Activated naive CD8-positive, alpha-beta T cell treated with anti-CD3 and anti-CD28 coated beads for 36 hours (primary cell): ENCODE measurements around the gene RASAL2. TPM values are rescaled to one million over a fixed set of nuclear protein-coding genes. Genes with fewer than 3 reads are reported as not detected.

Experiments
- DNase-seq: peaks from one replicate; pipeline ENCODE4 v3.0.0; 2021
- H3K27ac Mint-ChIP-seq: one replicate; pipeline ENCODE4 v1.8.0; 2022; ENCODE audit warnings: mild to moderate bottlenecking, moderate library complexity, mixed read lengths
- H3K27me3 Mint-ChIP-seq: one replicate; pipeline ENCODE4 v1.8.0; 2022; ENCODE audit warnings: mild to moderate bottlenecking, mixed read lengths
- H3K36me3 Mint-ChIP-seq: one replicate; pipeline ENCODE4 v1.8.0; 2021; ENCODE audit warnings: mild to moderate bottlenecking, mixed read lengths
- H3K4me1 Mint-ChIP-seq: one replicate; pipeline ENCODE4 v1.8.0; 2021; ENCODE audit warnings: mixed read lengths
- H3K4me3 Mint-ChIP-seq: one replicate; pipeline ENCODE4 v1.8.0; 2022; ENCODE audit warnings: mild to moderate bottlenecking, moderate library complexity, mixed read lengths
- H3K9me3 Mint-ChIP-seq: one replicate; pipeline ENCODE4 v1.8.0; 2022; ENCODE audit warnings: mixed read lengths
- total RNA-seq, 2 experiments: library from RNA; stranded (reverse); gene quantifications; one replicate each; pipeline ENCODE4 v1.2.3, GENCODE V29; 2021

RASAL2 gene
- total RNA-seq, 2 experiments from 2014 or later = not detected

DNA sequence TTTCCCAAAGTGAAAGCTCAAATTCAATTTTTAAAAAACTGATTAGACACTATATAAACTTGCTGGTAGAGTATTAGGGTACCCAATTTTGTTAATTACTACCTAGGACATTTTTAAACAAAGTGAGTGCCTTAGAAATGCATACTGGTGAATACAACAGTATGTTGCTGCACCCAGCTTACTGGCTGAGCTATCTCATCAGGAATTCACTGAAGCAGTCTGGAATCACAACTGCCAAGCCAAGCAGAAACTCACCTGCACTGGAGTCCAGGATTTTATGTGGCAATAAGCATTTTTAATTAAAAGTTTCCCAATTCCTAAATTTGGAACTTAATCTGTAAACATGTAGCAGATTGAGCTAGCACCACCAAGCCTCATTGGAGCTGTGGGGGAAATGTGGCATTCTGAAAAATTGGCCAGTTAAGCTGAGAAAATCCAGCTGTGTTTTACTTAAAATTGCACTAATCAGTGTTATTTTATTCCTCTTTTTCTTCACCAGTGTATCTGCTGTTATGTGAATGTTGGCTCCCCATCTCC is 341.1 kb downstream of the RASAL2 start:
- no peak overlapping the region for H3K27ac Mint-ChIP-seq
- H3K36me3 Mint-ChIP-seq = no peaks in the 10 kb centered on the region
- no peaks in the 10 kb centered on the region for H3K4me1 Mint-ChIP-seq
- no peak overlapping the region for H3K4me3 Mint-ChIP-seq
- peaks cover 10% of the 10 kb centered on the region for H3K27me3 Mint-ChIP-seq
- no peaks in the 10 kb centered on the region for H3K9me3 Mint-ChIP-seq
- DNase-seq = no peak

GRCh38 chr1:178436899-178437298 is 343.0 kb downstream of the RASAL2 start:
- Mint-ChIP-seq H3K4me3 (no peak overlapping the region), H3K27me3 (peaks cover 13% of the 10 kb centered on the region), H3K36me3 (no peaks in the 10 kb centered on the region), H3K9me3 (no peaks in the 10 kb centered on the region), H3K4me1 (no peaks in the 10 kb centered on the region), H3K27ac (no peak overlapping the region)
- no peak for DNase-seq

- Mint-ChIP-seq H3K27me3 (peaks cover 24% of the 10 kb centered on the region), H3K27ac (no peak overlapping the region), H3K4me1 (no peaks in the 10 kb centered on the region), H3K9me3 (no peaks in the 10 kb centered on the region), H3K4me3 (no peak overlapping the region), H3K36me3 (no peaks in the 10 kb centered on the region)
- DNase-seq = no peak
Observed at GRCh38 chr1:178438432-178438831, 344.5 kb downstream of the RASAL2 start.

GRCh38 chr1:178442925-178443324 is 349.0 kb downstream of the RASAL2 start:
- Mint-ChIP-seq H3K9me3 (no peaks in the 10 kb centered on the region), H3K36me3 (no peaks in the 10 kb centered on the region), H3K4me1 (no peaks in the 10 kb centered on the region), H3K4me3 (no peak overlapping the region), H3K27me3 (peaks cover 19% of the 10 kb centered on the region), H3K27ac (no peak overlapping the region)
- DNase-seq = no peak

- H3K36me3 Mint-ChIP-seq = no peaks in the 10 kb centered on the region
- H3K4me1 Mint-ChIP-seq = no peaks in the 10 kb centered on the region
- no peaks in the 10 kb centered on the region for H3K27me3 Mint-ChIP-seq
Observed at GRCh38 chr1:178450871-178451270, 357.0 kb downstream of the RASAL2 start.

GRCh38 chr1:178451529-178451928 is 357.6 kb downstream of the RASAL2 start:
- Mint-ChIP-seq H3K27me3 (no peaks in the 10 kb centered on the region), H3K4me1 (no peaks in the 10 kb centered on the region), H3K4me3 (no peak overlapping the region), H3K27ac (no peak overlapping the region), H3K9me3 (no peaks in the 10 kb centered on the region), H3K36me3 (no peaks in the 10 kb centered on the region)
- no peak for DNase-seq

More at GRCh38 chr1:178450871-178451270, 357.0 kb downstream of the RASAL2 start:
- Mint-ChIP-seq H3K27ac (no peak overlapping the region), H3K4me3 (no peak overlapping the region), H3K9me3 (no peaks in the 10 kb centered on the region)
- no peak for DNase-seq

- no peak overlapping the region for H3K27ac Mint-ChIP-seq
Observed at GRCh38 chr1:178452013-178452412, 358.1 kb downstream of the RASAL2 start.

DNA sequence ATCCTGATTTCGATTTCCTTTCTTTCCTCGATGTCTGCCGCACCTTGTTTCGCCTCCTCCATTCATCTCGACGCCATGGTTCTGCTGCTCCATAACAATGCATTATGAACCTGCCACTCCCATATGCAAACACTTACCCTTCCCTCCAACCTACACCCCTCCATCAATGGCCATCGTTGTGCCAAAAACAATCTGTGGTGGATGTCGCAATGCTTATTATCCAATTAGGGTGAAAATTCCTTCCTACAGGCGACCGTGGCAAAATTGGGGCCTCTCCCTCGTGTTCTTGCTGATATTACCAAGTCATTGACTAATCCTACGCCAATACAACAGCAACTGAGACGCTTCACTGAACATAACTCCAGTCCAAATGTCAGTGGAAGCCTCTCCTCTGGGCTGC is 362.6 kb downstream of the RASAL2 start:
- H3K4me1 Mint-ChIP-seq = no peaks in the 10 kb centered on the region

More at GRCh38 chr1:178452013-178452412, 358.1 kb downstream of the RASAL2 start:
- Mint-ChIP-seq H3K36me3 (no peaks in the 10 kb centered on the region), H3K27me3 (no peaks in the 10 kb centered on the region), H3K4me3 (no peak overlapping the region), H3K9me3 (no peaks in the 10 kb centered on the region), H3K4me1 (no peaks in the 10 kb centered on the region)
- no peak for DNase-seq

GRCh38 chr1:178457651-178458050 is 363.7 kb downstream of the RASAL2 start:
- no peak for DNase-seq
- no peaks in the 10 kb centered on the region for H3K27me3 Mint-ChIP-seq
- H3K9me3 Mint-ChIP-seq = no peaks in the 10 kb centered on the region
- H3K27ac Mint-ChIP-seq = no peak overlapping the region
- H3K36me3 Mint-ChIP-seq = no peaks in the 10 kb centered on the region
- no peaks in the 10 kb centered on the region for H3K4me1 Mint-ChIP-seq
- H3K4me3 Mint-ChIP-seq = no peak overlapping the region

More for the DNA sequence above, 362.6 kb downstream of the RASAL2 start:
- Mint-ChIP-seq H3K9me3 (no peaks in the 10 kb centered on the region), H3K4me3 (no peak overlapping the region), H3K27ac (no peak overlapping the region), H3K36me3 (no peaks in the 10 kb centered on the region), H3K27me3 (no peaks in the 10 kb centered on the region)
- no peak for DNase-seq

GRCh38 chr1:178458203-178458602 is 364.3 kb downstream of the RASAL2 start:
- no peaks in the 10 kb centered on the region for H3K27me3 Mint-ChIP-seq

DNA sequence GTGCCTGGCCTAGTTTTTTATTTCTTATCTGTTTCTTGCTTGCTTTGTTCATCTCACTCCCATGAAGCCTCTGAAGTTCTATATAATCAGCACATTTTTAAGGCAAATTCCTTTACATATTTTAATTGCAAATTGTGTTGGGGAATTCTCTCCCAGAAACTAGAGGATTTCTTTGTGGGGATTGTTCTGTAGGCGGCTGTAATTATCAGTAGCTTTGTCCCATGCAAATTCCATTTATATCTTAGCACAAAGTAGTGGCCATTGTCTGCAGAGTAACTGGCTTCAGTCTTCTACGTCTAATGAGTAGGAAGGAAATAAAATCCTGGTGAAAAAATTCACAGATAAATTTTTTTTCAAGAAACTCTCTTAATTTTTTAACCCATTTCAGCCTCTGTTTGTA is 367.2 kb downstream of the RASAL2 start:
- no peaks in the 10 kb centered on the region for H3K36me3 Mint-ChIP-seq
- H3K4me1 Mint-ChIP-seq = no peaks in the 10 kb centered on the region
- DNase-seq = no peak
- no peak overlapping the region for H3K4me3 Mint-ChIP-seq
- H3K9me3 Mint-ChIP-seq = no peaks in the 10 kb centered on the region
- peaks cover 3% of the 10 kb centered on the region for H3K27me3 Mint-ChIP-seq
- no peak overlapping the region for H3K27ac Mint-ChIP-seq

More at GRCh38 chr1:178458203-178458602, 364.3 kb downstream of the RASAL2 start:
- no peak for DNase-seq
- Mint-ChIP-seq H3K9me3 (no peaks in the 10 kb centered on the region), H3K27ac (no peak overlapping the region), H3K36me3 (no peaks in the 10 kb centered on the region), H3K4me1 (no peaks in the 10 kb centered on the region), H3K4me3 (no peak overlapping the region)

DNA sequence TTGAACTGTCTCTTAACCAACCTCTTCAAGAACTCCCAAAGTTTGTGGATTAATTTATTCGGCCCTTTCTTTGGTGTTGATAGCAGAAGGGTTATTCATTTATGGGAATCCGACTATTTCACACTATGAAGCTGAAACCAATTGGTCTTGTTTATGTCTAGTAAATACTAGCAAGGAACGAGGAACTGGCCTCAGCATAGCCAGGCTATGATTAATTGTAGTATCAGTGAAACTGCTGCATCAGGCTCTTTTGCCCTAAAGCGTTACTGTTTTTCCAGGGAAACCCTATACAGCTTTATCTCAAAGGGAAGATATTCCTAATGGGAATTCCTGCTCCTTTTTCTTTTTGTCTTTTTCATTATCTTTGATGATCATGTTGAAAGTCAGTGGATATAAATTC is 367.8 kb downstream of the RASAL2 start:
- Mint-ChIP-seq H3K27me3 (peaks cover 3% of the 10 kb centered on the region), H3K27ac (no peak overlapping the region), H3K4me1 (no peaks in the 10 kb centered on the region), H3K4me3 (no peak overlapping the region), H3K36me3 (no peaks in the 10 kb centered on the region), H3K9me3 (no peaks in the 10 kb centered on the region)
- DNase-seq = no peak

- Mint-ChIP-seq H3K36me3 (no peaks in the 10 kb centered on the region), H3K4me3 (no peak overlapping the region), H3K27ac (no peak overlapping the region), H3K9me3 (no peaks in the 10 kb centered on the region), H3K4me1 (no peaks in the 10 kb centered on the region), H3K27me3 (peaks cover 8% of the 10 kb centered on the region)
- no peak for DNase-seq
Observed at GRCh38 chr1:178464141-178464540, 370.2 kb downstream of the RASAL2 start.

DNA sequence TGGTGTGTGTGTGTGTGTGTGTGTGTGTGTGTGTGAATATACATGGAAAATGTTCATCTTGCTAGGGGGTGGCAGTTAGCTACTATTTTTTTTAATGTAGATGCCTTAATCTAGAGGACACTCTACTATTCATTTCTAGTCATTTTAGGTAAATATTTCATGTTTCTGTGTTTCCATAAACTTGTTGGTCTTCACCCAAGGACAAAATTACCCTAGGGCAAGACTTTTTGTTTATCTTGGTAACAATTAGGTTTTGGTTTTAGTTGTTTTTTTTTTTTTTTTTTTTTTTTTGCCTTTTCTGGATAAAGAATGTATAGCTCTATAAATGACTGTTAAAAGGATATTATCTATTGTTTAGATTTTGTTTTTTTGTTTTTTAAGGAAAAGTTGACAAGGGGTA is 370.7 kb downstream of the RASAL2 start:
- Mint-ChIP-seq H3K4me1 (no peaks in the 10 kb centered on the region), H3K27ac (no peak overlapping the region), H3K4me3 (no peak overlapping the region), H3K36me3 (no peaks in the 10 kb centered on the region), H3K9me3 (no peaks in the 10 kb centered on the region), H3K27me3 (peaks cover 8% of the 10 kb centered on the region)
- DNase-seq = no peak

DNA sequence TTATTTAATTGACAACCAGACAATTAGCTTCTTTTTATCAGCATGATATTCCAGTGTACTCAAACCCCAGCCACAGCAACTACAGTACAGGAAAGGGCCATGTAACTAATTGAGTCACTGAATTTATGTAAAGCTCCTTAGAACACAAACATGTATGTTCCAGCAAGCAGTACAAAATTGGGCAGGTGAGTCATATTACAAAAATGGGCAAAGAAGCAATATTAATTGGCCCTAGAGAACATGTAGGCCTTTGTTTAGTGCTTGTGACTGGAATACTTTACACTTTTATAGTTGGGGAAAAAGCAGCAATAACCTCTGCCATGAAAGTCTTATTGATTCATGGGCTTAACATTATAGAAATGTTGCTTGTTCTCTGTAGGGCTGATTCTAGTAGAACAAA is 371.1 kb downstream of the RASAL2 start:
- Mint-ChIP-seq H3K4me1 (no peaks in the 10 kb centered on the region), H3K27me3 (peaks cover 8% of the 10 kb centered on the region), H3K36me3 (no peaks in the 10 kb centered on the region), H3K9me3 (no peaks in the 10 kb centered on the region), H3K27ac (no peak overlapping the region), H3K4me3 (no peak overlapping the region)
- no peak for DNase-seq

DNA sequence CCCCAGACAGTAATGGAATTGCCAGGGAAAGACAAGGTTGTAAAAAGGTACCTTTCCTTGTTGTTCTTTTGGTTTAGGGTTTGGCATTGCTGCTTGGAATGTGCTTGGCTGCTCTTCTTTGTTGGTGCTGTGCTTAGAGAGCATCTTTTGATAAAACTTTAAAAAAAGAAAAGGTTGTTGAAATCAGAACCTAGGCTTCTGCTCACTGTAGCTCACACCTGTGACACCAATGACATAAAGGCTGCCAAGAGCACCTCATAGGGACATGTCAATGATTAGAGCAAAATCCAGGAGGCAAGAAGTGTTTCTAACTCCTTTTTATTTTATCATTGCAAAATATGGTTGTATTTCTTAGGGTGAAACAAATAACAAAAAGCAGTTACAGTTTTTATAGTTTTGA is 373.9 kb downstream of the RASAL2 start:
- Mint-ChIP-seq H3K4me1 (no peaks in the 10 kb centered on the region), H3K27ac (no peak overlapping the region), H3K36me3 (no peaks in the 10 kb centered on the region), H3K9me3 (no peaks in the 10 kb centered on the region), H3K27me3 (peaks cover 14% of the 10 kb centered on the region), H3K4me3 (no peak overlapping the region)
- DNase-seq = no peak
